HepG2 (cell line): ENCODE data around the gene CHCHD6. TPM values are rescaled to one million over a fixed set of nuclear protein-coding genes. Genes with fewer than 3 reads are reported as not detected.

Experiments used
- BCL3 ChIP-seq: sonication (generic); formaldehyde crosslinking; IDR thresholded peaks from 2 replicates; pipeline ENCODE4 v1.5.1; 2020; ENCODE audit warnings: mild to moderate bottlenecking, missing genetic modification reagents, moderate library complexity
- CTCF ChIP-seq: sonication (generic); formaldehyde crosslinking; IDR thresholded peaks from 2 replicates; pipeline ENCODE4 v1.5.0; 2020; ENCODE audit warnings: mild to moderate bottlenecking, missing genetic modification reagents, moderate library complexity
- DBP ChIP-seq: sonication (generic); formaldehyde crosslinking; IDR thresholded peaks from 2 replicates; pipeline ENCODE4 v1.4.0; 2020; ENCODE audit warnings: missing genetic modification reagents; ENCODE audit errors: not compliant biosample characterization
- FOXM1 ChIP-seq: sonication (generic); formaldehyde crosslinking; IDR thresholded peaks from 2 replicates; pipeline ENCODE4 v1.5.0; 2020; ENCODE audit warnings: missing genetic modification reagents
- HNRNPK ChIP-seq: fragments of 200-400 bp; formaldehyde crosslinking; IDR thresholded peaks from 2 replicates; pipeline ENCODE4 v1.6.1; 2018; ENCODE audit warnings: low read length, low read depth, moderate library complexity, mild to moderate bottlenecking; ENCODE audit not compliant: poor library complexity, severe bottlenecking
- PHF20 ChIP-seq: sonication (generic); formaldehyde crosslinking; IDR thresholded peaks from 2 replicates; pipeline ENCODE4 v1.5.0; 2020; ENCODE audit warnings: mild to moderate bottlenecking, missing genetic modification reagents
- SP4 ChIP-seq: sonication (generic); formaldehyde crosslinking; IDR thresholded peaks from 2 replicates; pipeline ENCODE4 v1.8.1; 2023; ENCODE audit warnings: mild to moderate bottlenecking, missing genetic modification reagents
- ZNF33B ChIP-seq: sonication (generic); formaldehyde crosslinking; IDR thresholded peaks from 2 replicates; pipeline ENCODE4 v1.5.1; 2020; ENCODE audit warnings: mild to moderate bottlenecking, missing genetic modification reagents
- ZNF407 ChIP-seq: sonication (generic); formaldehyde crosslinking; IDR thresholded peaks from one replicate; pipeline ENCODE4 v1.5.1; 2020; ENCODE audit warnings: mild to moderate bottlenecking, missing genetic modification reagents; ENCODE audit errors: not compliant biosample characterization
- ZNF616 ChIP-seq: sonication (generic); formaldehyde crosslinking; IDR thresholded peaks from 2 replicates; pipeline ENCODE4 v1.5.0; 2020; ENCODE audit warnings: low read depth, mild to moderate bottlenecking, missing genetic modification reagents
- ZUFSP ChIP-seq: sonication (generic); formaldehyde crosslinking; IDR thresholded peaks from 2 replicates; pipeline ENCODE4 v1.9.0; 2021; ENCODE audit warnings: missing genetic modification reagents, mild to moderate bottlenecking, borderline replicate concordance
- polyA plus RNA-seq, 8 experiments: library from polyadenylated mRNA; depleted of rRNA in 3 of 8; stranded (reverse) in 7 of 8; unstranded in 1 of 8; fragments of >200 nt; fragmentation: Illumina TruSeq in 4 of 8; extraction: Trizol in 4 of 8; gene quantifications; 2 replicates each; pipeline versions ENCODE4 v1.2.1 to v1.2.3, GENCODE V29; 2011 to 2016; ENCODE audit warnings: low read depth in 4 of 8, missing spikeins in 1 of 8, mixed read lengths in 1 of 8; ENCODE audit not compliant: insufficient read depth in 1 of 8
- total RNA-seq, 5 experiments: library from RNA; depleted of rRNA; stranded (reverse); fragments of >200 nt; fragmentation: Illumina TruSeq; extraction: Trizol; gene quantifications; 2 replicates each; pipeline ENCODE4 v1.2.3, GENCODE V29; 2016; ENCODE audit warnings: low read depth in 1 of 5
- TF ChIP-seq, protein P1 (sequence below): sonication (generic); formaldehyde crosslinking; IDR thresholded peaks from 2 replicates; pipeline ENCODE4 v1.4.0; 2020; ENCODE audit warnings: missing genetic modification reagents

Gene CHCHD6
- total and polyA plus RNA-seq, 2 of the 13 experiments (the other 11 are each of a cell fraction or from before 2014, with no cell fraction given), result 20.3 to 20.8 TPM

GRCh38 chr3:126679318-126679751 lies 24.7 kb upstream of the CHCHD6 start (continued):
- TF ChIP-seq ZNF33B (CRISPR knock-in tag) (peak; percentile 71; the same call in 1 of the 2 replicates), ZNF407 (CRISPR knock-in tag) (peak; percentile 57), PHF20 (CRISPR knock-in tag) (no peak), ZNF616 (CRISPR knock-in tag) (no peak), BCL3 (CRISPR knock-in tag) (peak; percentile 65; the same call in 1 of the 2 replicates), FOXM1 (CRISPR knock-in tag) (no peak), ZUFSP (CRISPR knock-in tag) (no peak), SP4 (CRISPR knock-in tag) (0 out of 2 replicates have a peak, but pooled peaks have one; percentile 22), CTCF (CRISPR knock-in tag) (peak; percentile 97), DBP (no peak), HNRNPK (no peak)
- TF ChIP-seq, protein P1, sequence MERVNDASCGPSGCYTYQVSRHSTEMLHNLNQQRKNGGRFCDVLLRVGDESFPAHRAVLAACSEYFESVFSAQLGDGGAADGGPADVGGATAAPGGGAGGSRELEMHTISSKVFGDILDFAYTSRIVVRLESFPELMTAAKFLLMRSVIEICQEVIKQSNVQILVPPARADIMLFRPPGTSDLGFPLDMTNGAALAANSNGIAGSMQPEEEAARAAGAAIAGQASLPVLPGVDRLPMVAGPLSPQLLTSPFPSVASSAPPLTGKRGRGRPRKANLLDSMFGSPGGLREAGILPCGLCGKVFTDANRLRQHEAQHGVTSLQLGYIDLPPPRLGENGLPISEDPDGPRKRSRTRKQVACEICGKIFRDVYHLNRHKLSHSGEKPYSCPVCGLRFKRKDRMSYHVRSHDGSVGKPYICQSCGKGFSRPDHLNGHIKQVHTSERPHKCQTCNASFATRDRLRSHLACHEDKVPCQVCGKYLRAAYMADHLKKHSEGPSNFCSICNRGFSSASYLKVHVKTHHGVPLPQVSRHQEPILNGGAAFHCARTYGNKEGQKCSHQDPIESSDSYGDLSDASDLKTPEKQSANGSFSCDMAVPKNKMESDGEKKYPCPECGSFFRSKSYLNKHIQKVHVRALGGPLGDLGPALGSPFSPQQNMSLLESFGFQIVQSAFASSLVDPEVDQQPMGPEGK (CRISPR knock-in tag), result 0 out of 2 replicates have a peak, but pooled peaks have one; percentile 24
